Measurements from ENCODE around the gene OR52I1. TPM values are rescaled to one million over a fixed set of nuclear protein-coding genes. Genes with fewer than 3 reads are reported as not detected.

Gene OR52I1
- total RNA-seq: not detected

GRCh38 chr11:4593739-4594138 is at the start of gene OR52I1:
OR52I1 (plus strand) TSS chr11:4594039; CDS start chr11:4594039, 0 bp downstream.
- no peak for DNase-seq (ENCODE audit: low spot score in 2 of 2)
- no peak for FAIRE-seq

GRCh38 chr11:4544891-4545290 is 48.9 kb upstream of the OR52I1 start, which contains the start of gene OR52M1:
OR52M1 (plus strand) TSS chr11:4545191; CDS start chr11:4545191, 0 bp downstream.
- no peak for DNase-seq (ENCODE audit: low spot score in 2 of 2)
- FAIRE-seq: no peak

- FAIRE-seq: no peak
- DNase-seq (ENCODE audit: low spot score in 2 of 2): no peak
Observed at GRCh38 chr11:4546878-4547277, 47.0 kb upstream of the OR52I1 start.

GRCh38 chr11:4547416-4547815 is 46.4 kb upstream of the OR52I1 start:
- FAIRE-seq: no peak

GRCh38 chr11:4551346-4551979 is 42.4 kb upstream of the OR52I1 start:
- no peak for DNase-seq (ENCODE audit: low spot score in 2 of 2)
- FAIRE-seq: no peak

More at GRCh38 chr11:4547416-4547815, 46.4 kb upstream of the OR52I1 start:
- DNase-seq (ENCODE audit: low spot score in 2 of 2): no peak

GRCh38 chr11:4559527-4560440 is 34.1 kb upstream of the OR52I1 start:
- DNase-seq (ENCODE audit: low spot score in 2 of 2) (no peak), FAIRE-seq (no peak)

- DNase-seq (ENCODE audit: low spot score in 2 of 2) (no peak), FAIRE-seq (no peak)
Observed at GRCh38 chr11:4560467-4560866, 33.4 kb upstream of the OR52I1 start.

- FAIRE-seq: no peak
- no peak for DNase-seq (ENCODE audit: low spot score in 2 of 2)
Observed at GRCh38 chr11:4565371-4565770, 28.5 kb upstream of the OR52I1 start.

GRCh38 chr11:4569075-4569474 is 24.8 kb upstream of the OR52I1 start:
- DNase-seq (ENCODE audit: low spot score in 2 of 2) (no peak), FAIRE-seq (no peak)

GRCh38 chr11:4576880-4577279 is 17.0 kb upstream of the OR52I1 start:
- FAIRE-seq (no peak), DNase-seq (ENCODE audit: low spot score in 2 of 2) (no peak)

- FAIRE-seq (no peak), DNase-seq (ENCODE audit: low spot score in 2 of 2) (no peak)
Observed at GRCh38 chr11:4577761-4578160, 16.1 kb upstream of the OR52I1 start.

GRCh38 chr11:4578624-4579023 is 15.2 kb upstream of the OR52I1 start:
- FAIRE-seq (no peak), DNase-seq (ENCODE audit: low spot score in 2 of 2) (no peak)

- FAIRE-seq (no peak), DNase-seq (ENCODE audit: low spot score in 2 of 2) (no peak)
Observed at GRCh38 chr11:4580124-4580523, 13.7 kb upstream of the OR52I1 start.

GRCh38 chr11:4581443-4581842 is 12.4 kb upstream of the OR52I1 start, which contains the start of gene OR52I2:
OR52I2 (plus strand) TSS chr11:4581743.
- no peak for FAIRE-seq

GRCh38 chr11:4589017-4589416 is 4.8 kb upstream of the OR52I1 start:
- no peak for FAIRE-seq
- DNase-seq (ENCODE audit: low spot score in 2 of 2): no peak

More at GRCh38 chr11:4581443-4581842, 12.4 kb upstream of the OR52I1 start, which contains the start of gene OR52I2:
- no peak for DNase-seq (ENCODE audit: low spot score in 2 of 2)

- no peak for DNase-seq (ENCODE audit: low spot score in 2 of 2)
- no peak for FAIRE-seq
Observed at GRCh38 chr11:4605057-4605456, 11.2 kb downstream of the OR52I1 start.

GRCh38 chr11:4606231-4607015 is 12.6 kb downstream of the OR52I1 start:
- DNase-seq (ENCODE audit: low spot score in 2 of 2): no peak
- no peak for FAIRE-seq

- FAIRE-seq (no peak), DNase-seq (ENCODE audit: low spot score in 2 of 2) (no peak)
Observed at GRCh38 chr11:4607096-4607495, 13.3 kb downstream of the OR52I1 start.

GRCh38 chr11:4607781-4608666 is 14.2 kb downstream of the OR52I1 start, which contains the start of gene TRIM68:
TRIM68 (minus strand) TSS chr11:4608231; CDS start chr11:4605504, 2,727 bp downstream.
- peak; percentile 79 to 90 for DNase-seq (ENCODE audit: low spot score in 2 of 2)
- peak; percentile 88 for FAIRE-seq

All from frontal cortex (tissue), 4 donors.